ENCODE measurements around the gene C5. TPM values are rescaled to one million over a fixed set of nuclear protein-coding genes. Genes with fewer than 3 reads are reported as not detected.

Gene C5
- total RNA-seq, 4 donors from 2014 or later = 0.20 to 3.4 (median 1.9) TPM

DNA sequence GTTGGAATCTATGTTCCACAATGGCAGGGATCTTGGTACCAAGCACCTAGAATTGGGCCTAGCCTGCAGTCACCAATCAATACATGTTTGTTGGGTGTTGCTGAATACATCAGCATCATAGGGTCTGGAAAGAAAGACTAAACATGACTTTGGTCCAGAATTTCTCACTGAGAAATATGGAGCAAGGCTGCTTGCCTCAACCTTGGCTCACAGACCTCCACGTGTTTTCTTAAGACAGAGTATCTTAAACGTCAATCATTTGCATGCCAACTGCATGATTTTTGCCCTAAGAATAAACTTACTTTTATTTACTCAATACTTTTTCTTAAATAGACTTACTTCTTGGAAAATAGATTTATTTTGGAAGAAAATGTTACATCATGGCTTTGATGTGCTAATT, 100.8 kb downstream of the C5 start:
- no peaks in the 10 kb centered on the region for H3K4me1 ChIP-seq
- H3K4me3 ChIP-seq = no peak overlapping the region
- no peaks in the 10 kb centered on the region for H3K9me3 ChIP-seq
- no peaks in the 10 kb centered on the region for H3K27me3 ChIP-seq
- no peaks in the 10 kb centered on the region for H3K36me3 ChIP-seq
- intact Hi-C loops (cut with DNase I; ENCODE audit: low total_unique reads) (no loop called here), in situ Hi-C loops (cut with MboI; ENCODE audit: low pct_ligation_motif_present in 1 of 4, low pct_unique_long_range_greater_than_20kb in 1 of 4, low sequenced_read_pairs in 3 of 4) (loop anchor here (10.0 to 25.0 kb wide), 2 partner anchors 184 to 187 kb away; no protein-coding TSS in a partner anchor)
- H3K27ac ChIP-seq = no peak overlapping the region
- 88 to 92% methylated on average over 2 of the region's 2 CpGs for WGBS, 2 donors (ENCODE audit: low coverage in 1 of 2)
- TF ChIP-seq POLR2AphosphoS5 (IDR thresholded peaks at IDR 0.05) = no peak
- TF ChIP-seq, protein P1, sequence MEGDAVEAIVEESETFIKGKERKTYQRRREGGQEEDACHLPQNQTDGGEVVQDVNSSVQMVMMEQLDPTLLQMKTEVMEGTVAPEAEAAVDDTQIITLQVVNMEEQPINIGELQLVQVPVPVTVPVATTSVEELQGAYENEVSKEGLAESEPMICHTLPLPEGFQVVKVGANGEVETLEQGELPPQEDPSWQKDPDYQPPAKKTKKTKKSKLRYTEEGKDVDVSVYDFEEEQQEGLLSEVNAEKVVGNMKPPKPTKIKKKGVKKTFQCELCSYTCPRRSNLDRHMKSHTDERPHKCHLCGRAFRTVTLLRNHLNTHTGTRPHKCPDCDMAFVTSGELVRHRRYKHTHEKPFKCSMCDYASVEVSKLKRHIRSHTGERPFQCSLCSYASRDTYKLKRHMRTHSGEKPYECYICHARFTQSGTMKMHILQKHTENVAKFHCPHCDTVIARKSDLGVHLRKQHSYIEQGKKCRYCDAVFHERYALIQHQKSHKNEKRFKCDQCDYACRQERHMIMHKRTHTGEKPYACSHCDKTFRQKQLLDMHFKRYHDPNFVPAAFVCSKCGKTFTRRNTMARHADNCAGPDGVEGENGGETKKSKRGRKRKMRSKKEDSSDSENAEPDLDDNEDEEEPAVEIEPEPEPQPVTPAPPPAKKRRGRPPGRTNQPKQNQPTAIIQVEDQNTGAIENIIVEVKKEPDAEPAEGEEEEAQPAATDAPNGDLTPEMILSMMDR (IDR thresholded peaks at IDR 0.05) = no peak
- TF ChIP-seq POLR2A (IDR thresholded peaks at IDR 0.05) = no peak
- TF ChIP-seq EP300 (IDR thresholded peaks at IDR 0.05; ENCODE audit: low read depth) = no peak
- no peak for DNase-seq

DNA sequence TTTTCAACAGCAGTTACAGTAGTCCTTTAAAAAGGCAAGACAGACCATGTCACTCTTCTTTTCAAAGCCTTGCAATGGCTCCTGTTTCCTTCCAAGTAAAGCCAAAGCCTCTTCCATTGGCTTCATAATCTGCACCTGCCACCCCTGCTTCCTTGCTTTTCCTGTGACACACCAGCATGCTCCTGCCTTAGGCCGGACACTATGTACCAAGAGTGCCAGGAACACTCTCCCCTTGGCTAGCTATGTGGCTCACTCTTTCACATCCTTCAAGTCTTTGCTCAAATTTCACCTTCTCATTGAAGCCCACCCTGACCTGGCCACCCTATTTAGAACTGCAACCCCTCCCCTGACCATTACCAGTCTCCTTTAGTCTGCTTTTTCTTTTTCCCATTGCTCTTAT, 101.3 kb downstream of the C5 start:
- Histone ChIP-seq H3K27ac (no peak overlapping the region), H3K9me3 (no peaks in the 10 kb centered on the region), H3K36me3 (no peaks in the 10 kb centered on the region), H3K4me3 (no peak overlapping the region), H3K4me1 (no peaks in the 10 kb centered on the region), H3K27me3 (no peaks in the 10 kb centered on the region)
- WGBS, 2 donors (ENCODE audit: low coverage in 1 of 2) = 100% methylated on average over 1 of the region's 1 CpG; no CpG with 5 or more reads in 1 of the 2 donors
- in situ Hi-C loops (cut with MboI; ENCODE audit: low pct_ligation_motif_present in 1 of 4, low pct_unique_long_range_greater_than_20kb in 1 of 4, low sequenced_read_pairs in 3 of 4) = loop anchor here (10.0 to 25.0 kb wide), 2 partner anchors 184 to 187 kb away; no protein-coding TSS in a partner anchor
- TF ChIP-seq EP300 (IDR thresholded peaks at IDR 0.05; ENCODE audit: low read depth) = no peak
- TF ChIP-seq, protein P1 (IDR thresholded peaks at IDR 0.05) = no peak
- TF ChIP-seq POLR2AphosphoS5 (IDR thresholded peaks at IDR 0.05) = no peak
- no peak for TF ChIP-seq POLR2A (IDR thresholded peaks at IDR 0.05)
- DNase-seq = no peak
- intact Hi-C loops (cut with DNase I; ENCODE audit: low total_unique reads) = no loop called here

DNA sequence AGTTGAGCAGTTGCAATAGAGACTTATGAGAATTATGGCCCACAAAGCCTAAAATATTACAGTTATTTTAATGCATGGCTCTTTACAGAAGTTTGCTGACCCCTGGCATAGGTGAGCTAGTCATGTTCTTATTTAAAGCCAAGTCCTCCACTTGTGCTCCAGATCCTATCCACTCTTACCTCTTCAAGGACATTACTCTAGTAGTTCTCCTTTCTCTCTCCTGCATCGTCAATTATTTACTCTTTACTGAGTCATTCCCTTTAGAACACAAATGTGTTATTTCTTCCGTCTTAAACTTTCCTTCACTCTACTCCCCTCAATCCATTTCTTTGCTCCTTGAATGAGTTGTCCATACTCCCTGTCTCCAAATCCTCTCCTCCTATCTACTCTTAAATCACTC, 102.9 kb downstream of the C5 start:
- intact Hi-C loops (cut with DNase I; ENCODE audit: low total_unique reads) (no loop called here), in situ Hi-C loops (cut with MboI; ENCODE audit: low pct_ligation_motif_present in 1 of 4, low pct_unique_long_range_greater_than_20kb in 1 of 4, low sequenced_read_pairs in 3 of 4) (loop anchor here (10.0 to 25.0 kb wide), 2 partner anchors 182 to 185 kb away; no protein-coding TSS in a partner anchor)
- WGBS, 2 donors (ENCODE audit: low coverage in 1 of 2) = 67 to 93% methylated on average over 1 to 2 of the region's 2 CpGs
- H3K4me1 ChIP-seq = peaks cover 0 to 9% (median 3%) of the 10 kb centered on the region in 4 donors
- no peak for DNase-seq
- no peaks in the 10 kb centered on the region for H3K36me3 ChIP-seq
- no peaks in the 10 kb centered on the region for H3K27me3 ChIP-seq
- no peak overlapping the region for H3K27ac ChIP-seq
- H3K4me3 ChIP-seq = no peak overlapping the region
- TF ChIP-seq, protein P1 (IDR thresholded peaks at IDR 0.05) = no peak
- no peaks in the 10 kb centered on the region for H3K9me3 ChIP-seq

DNA sequence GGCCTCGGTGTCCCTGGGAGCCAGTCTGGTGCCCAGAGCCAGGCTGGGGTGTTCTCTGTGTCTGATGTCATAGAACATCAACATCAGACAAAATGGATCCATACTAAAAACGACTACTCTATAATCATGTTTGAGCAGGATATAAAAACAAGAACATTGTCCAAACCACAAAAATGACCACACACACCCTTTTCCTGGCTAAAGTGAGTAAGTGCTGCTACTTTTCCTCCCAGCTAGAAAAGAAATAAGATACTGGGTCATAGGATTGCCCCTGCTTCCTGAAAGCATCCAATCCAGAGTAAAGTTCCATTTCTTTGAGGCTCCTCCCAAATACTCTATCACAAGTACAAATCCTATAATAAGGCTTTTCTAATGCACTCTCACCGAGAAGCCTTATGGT, 103.8 kb downstream of the C5 start:
- in situ Hi-C loops (cut with MboI; ENCODE audit: low pct_ligation_motif_present in 1 of 4, low pct_unique_long_range_greater_than_20kb in 1 of 4, low sequenced_read_pairs in 3 of 4) = loop anchor here (10.0 to 25.0 kb wide), 2 partner anchors 181 to 184 kb away; no protein-coding TSS in a partner anchor
- Histone ChIP-seq H3K4me1 (peaks cover 0 to 14% (median 5%) of the 10 kb centered on the region in 4 donors), H3K27ac (no peak overlapping the region), H3K36me3 (no peaks in the 10 kb centered on the region), H3K9me3 (no peaks in the 10 kb centered on the region), H3K27me3 (no peaks in the 10 kb centered on the region), H3K4me3 (no peak overlapping the region)
- intact Hi-C loops (cut with DNase I; ENCODE audit: low total_unique reads) = no loop called here
- TF ChIP-seq EP300 (IDR thresholded peaks at IDR 0.05; ENCODE audit: low read depth) = no peak
- no peak for DNase-seq
- WGBS, 2 donors (ENCODE audit: low coverage in 1 of 2) = 50 to 75% methylated on average over 1 to 3 of the region's 3 CpGs

DNA sequence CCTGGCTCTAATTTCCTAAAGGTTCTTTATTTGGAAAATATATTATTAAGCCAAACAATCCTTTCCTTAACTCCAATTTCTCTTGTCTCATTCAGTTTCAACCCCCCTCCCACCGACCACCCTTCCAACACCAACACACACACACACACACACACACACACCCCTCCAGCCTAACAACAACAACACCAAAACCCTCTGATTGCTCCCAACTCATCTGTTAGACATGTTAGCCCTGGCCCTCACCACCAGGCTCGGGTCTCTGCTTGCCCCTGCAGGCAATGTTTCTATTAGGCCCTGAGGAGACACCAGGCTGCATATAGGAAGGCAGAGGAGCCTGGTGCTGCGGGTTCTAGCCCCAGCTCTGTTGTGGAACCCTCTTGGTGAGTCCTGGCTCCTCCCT, 105.1 kb downstream of the C5 start:
- H3K4me1 ChIP-seq = peaks cover 0 to 14% (median 5%) of the 10 kb centered on the region in 4 donors
- in situ Hi-C loops (cut with MboI; ENCODE audit: low pct_ligation_motif_present in 1 of 4, low pct_unique_long_range_greater_than_20kb in 1 of 4, low sequenced_read_pairs in 3 of 4) = loop anchor here (10.0 to 25.0 kb wide), 2 partner anchors 180 to 183 kb away; no protein-coding TSS in a partner anchor
- no peak overlapping the region for H3K27ac ChIP-seq
- WGBS, 2 donors (ENCODE audit: low coverage in 1 of 2) = 92 to 100% methylated on average over 2 to 3 of the region's 3 CpGs
- intact Hi-C loops (cut with DNase I; ENCODE audit: low total_unique reads) = no loop called here
- H3K27me3 ChIP-seq = no peaks in the 10 kb centered on the region
- DNase-seq = no peak
- H3K4me3 ChIP-seq = no peak overlapping the region
- no peaks in the 10 kb centered on the region for H3K9me3 ChIP-seq
- TF ChIP-seq POLR2A (IDR thresholded peaks at IDR 0.05) (no peak), EP300 (IDR thresholded peaks at IDR 0.05; ENCODE audit: low read depth) (no peak), POLR2AphosphoS5 (IDR thresholded peaks at IDR 0.05) (no peak)
- TF ChIP-seq, protein P1 (IDR thresholded peaks at IDR 0.05) = no peak
- no peaks in the 10 kb centered on the region for H3K36me3 ChIP-seq

Measured in transverse colon (tissue), 4 donors.